Measurements from ENCODE around the gene CNTRL.
"Not testable (repeated sequence)": the region's sequence is repeated elsewhere in the genome, so short reads cannot be mapped to it uniquely, and the experiment has no call there.

The CNTRL gene

GRCh38 chr9:121069396-121069795 is 5.4 kb upstream of the CNTRL start:
- no peak for DNase-seq (ENCODE audit: low read depth in 2 of 2)

- no peak for DNase-seq (ENCODE audit: low read depth in 2 of 2)
Observed at GRCh38 chr9:121071370-121071755, 3.4 kb upstream of the CNTRL start.

DNA sequence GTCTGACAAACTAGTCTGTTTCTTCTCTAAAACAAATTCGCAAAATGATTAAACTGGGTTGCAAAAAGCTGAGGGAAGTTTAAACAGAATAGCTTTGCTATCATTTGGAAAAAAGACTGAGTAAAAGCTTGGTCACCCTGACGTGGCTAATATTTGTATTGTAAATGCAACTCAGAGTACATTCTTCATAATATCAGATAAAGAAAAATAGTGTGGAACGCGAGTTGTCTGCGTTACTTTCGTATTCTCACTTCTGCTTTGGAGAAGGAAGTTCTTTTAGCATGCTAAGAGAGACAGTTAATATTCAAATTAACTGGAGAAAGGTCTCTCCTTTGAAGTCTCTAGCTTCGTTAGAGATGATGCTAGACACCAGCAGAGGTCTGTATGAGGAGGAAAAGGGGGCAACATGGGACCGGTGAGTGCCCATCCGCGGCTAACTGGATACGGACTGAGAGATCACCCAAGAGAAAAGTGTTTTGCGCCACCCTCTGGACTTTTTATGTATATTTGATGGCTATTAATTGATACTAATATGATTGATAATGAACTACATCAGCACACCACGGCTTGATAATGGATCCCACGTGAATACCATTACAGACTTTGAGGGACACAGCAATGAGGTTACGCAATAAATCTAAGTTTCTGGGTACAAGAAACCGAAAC is 2.9 kb upstream of the CNTRL start:
- DNase-seq (ENCODE audit: low read depth in 2 of 2), result peak in 1 of 2 donors; percentile 2

- DNase-seq (ENCODE audit: low read depth in 2 of 2), result no peak
Observed at GRCh38 chr9:121073038-121073437, 1.7 kb upstream of the CNTRL start.

DNA sequence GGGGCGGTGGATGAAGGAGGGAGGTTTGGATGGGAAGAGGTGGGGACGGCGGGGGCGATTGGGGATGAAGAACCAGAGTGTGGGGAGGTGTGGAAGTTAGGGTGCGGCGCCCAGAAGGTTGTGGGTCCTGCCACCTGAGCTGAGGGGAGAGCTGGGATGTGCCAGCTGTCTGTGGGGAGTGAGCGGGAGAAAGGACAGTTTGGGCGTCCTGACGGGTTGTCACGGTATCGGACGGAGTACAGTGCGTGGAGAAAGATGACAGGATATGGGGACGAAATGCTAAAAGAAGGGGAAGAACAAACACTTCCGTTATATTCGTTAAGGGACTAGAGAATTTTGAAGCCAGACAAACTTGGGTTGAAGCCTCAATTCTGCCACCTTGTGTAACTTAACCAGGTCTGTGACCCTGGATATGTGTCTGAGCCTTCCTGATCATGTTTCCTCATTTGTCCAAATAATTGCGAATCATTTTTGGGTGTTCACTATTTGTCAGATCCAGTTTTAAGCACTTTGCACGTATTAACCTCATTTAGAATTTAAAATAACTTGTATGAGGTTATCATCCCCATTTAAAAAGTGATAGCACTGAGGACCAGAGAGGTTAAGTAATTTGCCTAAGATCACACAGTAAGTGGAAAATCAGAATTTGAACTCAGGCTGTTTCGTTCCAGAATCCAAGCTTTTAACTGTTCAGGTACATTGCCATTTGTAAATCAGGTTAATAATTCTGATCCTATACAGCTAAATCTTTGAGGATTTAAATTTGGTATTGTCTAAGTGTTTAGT is 689 bp downstream of the CNTRL start:
- DNase-seq (ENCODE audit: low read depth in 2 of 2), result no peak

DNA sequence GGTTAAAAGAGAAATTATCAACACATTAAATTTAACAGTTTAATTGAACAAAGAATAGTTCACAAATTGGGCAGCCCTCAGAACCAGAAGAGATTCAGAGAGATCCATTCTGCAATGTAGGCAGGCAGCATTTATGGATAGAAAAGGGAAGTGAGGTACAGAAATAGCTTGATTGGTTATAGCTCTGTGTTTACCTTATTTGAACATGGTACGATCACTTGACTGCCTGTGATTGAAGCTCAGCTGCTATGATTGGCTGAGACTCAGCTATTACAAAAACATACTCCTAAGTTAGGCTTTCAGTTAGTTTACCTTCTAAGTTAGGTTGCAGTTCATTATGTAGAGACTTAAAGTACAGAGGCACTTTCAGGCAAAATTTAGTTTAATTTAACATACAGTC is 7.3 kb downstream of the CNTRL start:
- no peak for DNase-seq (ENCODE audit: low read depth in 2 of 2)

DNA sequence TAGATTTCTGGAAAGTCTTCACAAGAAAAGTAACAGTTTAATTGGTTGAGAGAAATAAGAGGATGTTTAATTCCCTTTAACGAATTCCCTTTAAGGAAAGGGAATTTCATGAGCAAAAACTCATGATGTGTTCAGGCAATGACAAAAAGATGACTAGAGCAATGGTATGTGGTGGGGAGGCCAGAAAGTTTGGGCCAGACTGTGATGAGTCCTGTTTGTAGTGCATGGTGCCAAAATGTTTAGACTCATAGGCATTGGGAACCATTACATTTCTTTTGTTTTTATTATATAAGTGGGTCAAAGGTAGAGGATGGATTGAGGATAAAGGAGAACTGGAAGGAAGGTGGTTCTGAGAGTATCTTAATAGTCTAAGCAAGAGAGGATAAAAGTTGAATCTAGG is 10.9 kb downstream of the CNTRL start:
- DNase-seq (ENCODE audit: low read depth in 2 of 2), result no peak

- DNase-seq (ENCODE audit: low read depth in 2 of 2), result no peak
Observed at GRCh38 chr9:121088576-121088975, 13.8 kb downstream of the CNTRL start.

DNA sequence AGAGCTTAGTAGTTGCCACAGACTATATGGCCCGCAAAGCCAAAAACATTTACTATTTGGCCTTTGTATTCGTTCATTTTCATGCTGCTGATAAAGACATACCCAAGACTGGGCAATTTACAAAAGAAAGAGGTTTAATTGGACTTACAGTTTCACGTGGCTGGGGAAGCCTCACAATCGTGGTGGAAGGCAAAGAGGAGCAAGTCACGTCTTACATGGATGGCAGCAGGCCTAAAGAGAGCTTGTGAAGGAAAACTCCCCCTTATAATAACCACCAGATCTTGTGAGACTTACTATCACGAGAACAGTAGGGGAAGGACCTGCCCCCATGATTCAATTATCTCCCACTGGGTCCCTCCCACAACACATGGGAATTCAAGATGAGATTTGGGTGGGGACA is 16.0 kb downstream of the CNTRL start:
- DNase-seq (ENCODE audit: low read depth in 2 of 2), result not testable (repeated sequence)

GRCh38 chr9:121095057-121095456 is 20.3 kb downstream of the CNTRL start:
- no peak for DNase-seq (ENCODE audit: low read depth in 2 of 2)

GRCh38 chr9:121098567-121099198 is 23.9 kb downstream of the CNTRL start:
- DNase-seq (ENCODE audit: low read depth in 2 of 2), result no peak

- DNase-seq (ENCODE audit: low read depth in 2 of 2), result not testable (repeated sequence)
Observed at GRCh38 chr9:121104054-121104453, 29.3 kb downstream of the CNTRL start.

- DNase-seq (ENCODE audit: low read depth in 2 of 2), result no peak
Observed at GRCh38 chr9:121105531-121105930, 30.8 kb downstream of the CNTRL start.

DNA sequence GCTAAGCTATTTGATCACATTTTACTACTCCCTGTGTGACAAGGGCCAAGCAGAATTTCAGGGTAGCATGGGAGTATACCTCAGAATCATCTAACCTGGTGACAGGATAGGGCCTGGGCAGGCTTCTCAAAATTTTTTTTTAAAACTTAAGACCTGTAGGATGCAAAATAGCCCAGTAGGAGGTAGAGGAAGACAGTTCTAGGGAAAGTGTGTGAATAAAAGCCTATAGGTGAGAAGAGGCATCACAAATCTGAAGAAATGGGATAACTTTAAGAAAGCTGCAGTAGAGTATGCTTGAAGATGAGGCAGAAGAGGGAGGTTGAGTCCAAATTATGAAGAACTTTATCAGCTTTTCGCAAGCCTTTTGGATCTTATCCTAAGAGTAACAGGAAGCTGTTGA is 32.3 kb downstream of the CNTRL start:
- no peak for DNase-seq (ENCODE audit: low read depth in 2 of 2)

DNA sequence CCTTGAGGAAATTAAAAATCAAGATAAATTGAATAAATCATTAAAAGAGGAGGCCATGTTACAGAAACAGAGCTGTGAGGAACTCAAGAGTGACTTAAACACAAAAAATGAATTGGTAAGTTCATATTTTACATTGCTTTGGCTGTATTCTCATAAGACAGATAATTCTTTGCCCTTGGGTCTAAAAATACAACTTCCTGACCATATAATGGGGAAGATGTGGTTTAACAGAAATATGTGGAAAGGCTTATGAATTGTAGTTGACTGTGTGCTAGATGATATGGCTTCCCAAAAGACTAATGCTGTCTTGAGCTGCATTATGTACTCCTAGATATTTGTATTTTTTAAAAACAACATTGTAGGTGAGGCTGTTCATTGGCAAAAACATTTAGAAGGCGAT is 33.1 kb downstream of the CNTRL start:
- no peak for DNase-seq (ENCODE audit: low read depth in 2 of 2)

DNA sequence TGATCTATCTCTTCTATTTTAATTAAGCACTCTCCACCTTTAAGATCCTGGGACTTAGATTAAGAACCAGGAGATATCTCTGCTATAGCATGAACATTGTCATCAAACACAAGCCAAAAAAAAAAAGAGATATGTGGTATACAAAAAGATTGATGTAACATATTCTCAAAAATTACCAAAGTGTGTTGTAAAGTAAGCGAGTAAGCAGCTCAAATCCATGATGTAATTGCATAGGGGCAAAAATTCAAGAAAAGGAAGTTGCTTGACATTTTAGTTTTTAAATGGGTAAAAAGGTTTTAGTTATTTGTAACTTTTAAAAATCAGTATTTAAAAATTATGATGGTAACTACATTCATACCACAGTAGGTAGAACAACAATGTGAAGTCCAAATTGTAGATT is 40.7 kb downstream of the CNTRL start:
- no peak for DNase-seq (ENCODE audit: low read depth in 2 of 2)

GRCh38 chr9:121118266-121118665 is 43.5 kb downstream of the CNTRL start:
- no peak for DNase-seq (ENCODE audit: low read depth in 2 of 2)

DNA sequence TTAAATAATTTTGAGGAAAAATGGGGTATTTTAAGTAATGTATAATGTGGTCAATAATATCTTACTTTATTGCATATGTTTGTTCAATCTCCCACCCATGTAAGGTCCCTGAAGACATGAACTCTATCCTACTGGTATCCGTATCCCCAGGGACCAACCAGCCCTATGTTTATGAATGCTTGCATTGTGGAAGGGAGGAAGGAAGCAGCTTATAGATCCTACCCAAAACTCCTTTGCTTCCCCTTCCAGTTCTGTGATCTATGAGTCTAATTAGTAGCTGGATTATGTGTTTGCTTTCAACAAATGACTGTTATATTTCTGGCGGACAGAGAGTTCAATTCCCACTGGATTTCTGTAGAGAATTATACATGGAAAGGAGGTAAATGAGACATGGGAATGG is 45.6 kb downstream of the CNTRL start:
- DNase-seq (ENCODE audit: low read depth in 2 of 2), result no peak

DNA sequence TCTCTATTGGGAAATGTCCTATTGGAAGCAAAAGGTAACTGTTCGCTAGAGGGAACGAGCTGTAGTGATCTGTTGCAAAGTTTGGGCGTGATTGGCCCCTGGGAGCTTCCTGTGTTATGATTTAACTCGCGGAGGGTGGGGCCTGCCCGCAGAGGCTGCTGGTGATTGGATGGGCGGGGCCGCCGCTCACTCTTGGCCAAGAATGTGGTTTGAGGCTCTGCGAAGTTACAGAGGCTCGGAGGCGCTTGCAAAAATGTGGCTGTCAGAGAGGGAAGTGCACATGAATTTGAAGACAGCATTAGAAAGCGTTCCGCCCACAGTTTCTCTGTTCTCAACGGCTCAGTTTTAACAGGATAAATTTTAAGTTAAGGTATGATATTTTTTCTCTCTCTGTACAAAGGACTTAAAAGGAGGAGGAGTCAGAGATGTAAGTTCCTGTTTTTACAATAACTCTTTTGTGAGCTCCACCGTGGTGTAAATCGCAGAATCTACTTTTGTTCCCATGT is 46.9 kb downstream of the CNTRL start:
- peak; percentile 89 to 91 for DNase-seq (ENCODE audit: low read depth in 2 of 2)

- DNase-seq (ENCODE audit: low read depth in 2 of 2), result no peak
Observed at GRCh38 chr9:121122246-121123032, 47.7 kb downstream of the CNTRL start.

DNA sequence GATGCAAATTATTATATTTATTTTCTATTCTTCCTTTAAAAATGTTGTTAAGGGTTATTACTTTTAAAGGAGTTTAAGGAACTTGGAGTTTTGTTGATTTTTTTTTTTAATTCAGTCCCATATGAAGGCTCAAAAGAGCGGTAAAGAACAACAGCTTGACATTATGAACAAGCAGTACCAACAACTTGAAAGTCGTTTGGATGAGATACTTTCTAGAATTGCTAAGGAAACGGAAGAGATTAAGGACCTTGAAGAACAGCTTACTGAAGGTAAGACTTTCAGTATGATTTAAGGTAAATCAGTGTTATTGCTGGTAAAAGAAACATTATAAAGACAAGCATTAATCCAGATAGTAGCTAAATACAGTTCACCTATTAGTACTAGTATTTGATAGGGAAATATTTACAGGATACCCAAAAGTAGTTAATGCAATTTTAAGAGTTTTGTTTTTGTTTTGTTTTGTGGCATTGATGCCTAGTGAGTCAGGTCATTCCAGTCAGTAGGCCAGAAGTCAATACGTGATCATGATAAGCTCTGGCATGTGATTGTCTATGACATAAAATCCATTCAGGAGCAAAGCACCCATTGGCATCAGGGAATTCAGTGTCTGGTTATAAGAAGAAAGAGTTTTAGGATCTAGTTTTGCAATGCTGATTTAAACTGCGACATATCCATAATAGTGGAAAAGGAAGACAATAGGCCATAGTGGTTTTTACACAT is 49.2 kb downstream of the CNTRL start:
- no peak for DNase-seq (ENCODE audit: low read depth in 2 of 2)
